NCI-H510A treated with DMSO at 0.1 percent for 48 hours (cell line): ENCODE data around the gene ROBO1.

Experiments used
- DNase-seq: peaks from one replicate; lab custom pipeline; 2025; lab: John Stamatoyannopoulos, UW

Gene ROBO1

GRCh38 chr3:79012530-79012913 is 755.3 kb downstream of the ROBO1 start:
- DNase-seq: no peak

DNA sequence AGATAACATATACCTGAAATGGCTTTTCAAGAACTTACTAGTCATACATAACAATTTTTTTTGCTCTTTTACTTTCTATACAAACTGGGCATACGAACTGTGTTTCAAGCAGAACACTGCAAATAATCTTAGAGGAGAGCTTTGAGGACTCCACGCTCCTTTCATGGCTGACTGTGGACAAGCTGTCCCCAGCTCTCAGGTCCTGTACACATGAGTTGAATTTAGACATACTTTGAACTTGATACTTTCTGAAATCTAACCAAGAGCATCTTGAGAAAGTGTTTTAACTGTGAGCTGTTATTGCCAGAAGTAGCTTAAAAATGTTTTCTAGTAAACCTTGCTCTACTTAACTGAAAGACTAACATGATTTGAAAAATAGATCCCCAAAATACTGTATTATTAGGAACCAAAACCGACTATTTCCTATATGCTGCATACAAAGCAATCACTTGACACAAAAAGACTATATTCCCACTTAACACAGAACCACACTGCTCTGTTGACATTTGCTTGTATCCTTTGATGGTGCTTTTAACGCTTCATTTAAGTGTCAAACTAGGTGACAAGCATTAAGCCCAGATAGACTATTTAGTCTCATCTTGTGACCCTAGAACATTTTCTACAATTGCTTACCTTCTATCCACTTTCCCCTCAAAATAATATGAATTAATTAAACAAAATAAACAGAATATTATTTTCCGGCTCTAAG is 755.8 kb downstream of the ROBO1 start:
- DNase-seq: peak; percentile 19

GRCh38 chr3:79009861-79010260 is 757.9 kb downstream of the ROBO1 start:
- DNase-seq: no peak

DNA sequence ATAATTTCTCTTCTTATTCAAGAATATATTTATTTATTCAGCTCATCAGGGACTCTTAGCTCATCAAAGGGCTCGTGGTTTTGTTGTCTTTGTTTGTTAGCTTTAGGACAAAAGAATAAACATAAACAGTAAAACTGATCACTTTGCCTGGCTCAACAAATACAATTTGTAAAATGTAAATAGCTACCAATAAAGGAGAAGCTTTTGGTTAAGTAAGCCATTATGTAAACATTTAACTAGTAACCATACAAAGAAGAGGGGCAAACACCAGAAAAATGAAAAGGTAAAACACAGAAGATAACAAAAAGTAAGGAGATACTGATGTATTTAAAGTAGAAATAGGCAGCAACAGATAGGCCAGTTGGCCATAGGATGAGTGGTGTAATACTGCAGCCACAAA is 761.7 kb downstream of the ROBO1 start:
- no peak for DNase-seq

DNA sequence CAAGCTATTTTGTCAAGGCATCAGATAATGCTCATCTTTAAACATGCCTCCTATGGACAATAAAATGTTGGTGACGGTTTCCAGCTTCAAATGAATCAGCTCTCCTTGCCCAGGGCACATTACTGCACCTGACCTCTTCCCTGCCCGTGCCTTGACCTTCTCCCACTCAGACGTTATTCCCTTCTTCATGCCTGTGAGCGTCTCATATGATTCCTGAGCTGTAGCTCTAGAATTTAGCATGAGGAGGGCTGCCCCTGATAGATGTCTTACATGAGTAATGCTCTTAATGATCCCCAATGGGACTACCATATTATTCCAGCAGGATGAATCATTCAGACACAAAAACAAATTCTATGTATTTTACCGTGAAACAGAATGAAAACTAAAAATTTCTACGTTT is 762.7 kb downstream of the ROBO1 start:
- DNase-seq: no peak

- no peak for DNase-seq
These were observed 763.8 kb downstream of the ROBO1 start for GRCh38 chr3:79003994-79004393.

DNA sequence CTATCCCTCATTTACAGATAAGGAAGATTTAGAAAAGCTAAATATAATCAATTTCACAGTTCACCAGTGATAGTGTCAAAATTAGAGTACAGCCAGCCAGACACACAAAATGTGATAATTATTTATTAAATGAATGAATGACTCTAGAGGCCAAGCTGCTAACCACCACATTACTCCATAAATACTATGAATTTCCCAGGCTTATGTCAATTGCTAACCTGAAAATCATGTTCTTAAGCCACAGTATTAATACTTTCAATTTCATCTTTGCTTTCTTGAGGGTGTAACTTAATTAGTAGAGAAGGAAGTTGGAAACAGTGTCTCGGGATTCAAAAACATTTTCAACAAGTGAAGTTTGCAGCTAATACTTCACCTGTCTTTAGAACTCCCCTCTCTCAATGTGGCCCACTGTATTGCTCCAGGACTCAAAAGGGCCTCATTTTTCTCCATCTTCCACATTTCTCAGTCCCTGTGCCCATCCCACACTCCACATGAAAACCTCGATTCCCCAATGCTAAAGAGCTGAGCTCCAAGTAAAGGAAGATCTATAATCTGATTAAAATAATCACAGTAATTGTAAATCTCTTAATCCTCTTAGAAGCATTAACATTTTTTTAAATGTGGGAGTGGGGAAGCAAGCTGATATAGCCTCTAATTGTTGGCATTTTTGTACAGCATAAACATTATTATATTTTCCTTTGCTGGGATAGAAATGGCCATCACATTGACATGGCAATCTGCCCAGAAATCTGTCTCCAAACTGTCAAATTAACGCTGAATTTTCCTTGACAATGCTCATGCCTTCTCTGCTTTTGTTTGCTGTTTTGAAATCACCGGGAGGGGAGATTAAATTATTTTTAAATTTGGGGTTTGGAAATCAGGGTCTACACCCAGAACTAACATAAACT is 765.1 kb downstream of the ROBO1 start:
- no peak for DNase-seq

DNA sequence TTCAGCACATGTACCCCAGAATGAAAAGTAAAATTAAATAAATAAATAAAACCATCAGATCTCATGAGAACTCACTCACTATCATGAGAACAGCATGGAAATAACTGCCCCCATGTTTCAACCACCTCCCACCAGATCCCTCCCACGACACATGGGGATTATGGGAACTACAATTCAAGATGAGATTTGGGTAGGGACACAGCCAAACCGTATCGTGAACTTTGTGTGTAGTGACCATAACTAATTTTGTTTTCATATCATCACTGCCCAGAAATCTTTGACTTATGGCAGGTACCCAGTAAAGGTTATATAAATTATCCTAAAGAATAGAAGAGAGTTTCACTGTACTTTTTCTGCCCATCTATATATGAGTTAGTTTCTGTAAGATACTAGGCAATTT is 766.5 kb downstream of the ROBO1 start:
- no peak for DNase-seq

DNA sequence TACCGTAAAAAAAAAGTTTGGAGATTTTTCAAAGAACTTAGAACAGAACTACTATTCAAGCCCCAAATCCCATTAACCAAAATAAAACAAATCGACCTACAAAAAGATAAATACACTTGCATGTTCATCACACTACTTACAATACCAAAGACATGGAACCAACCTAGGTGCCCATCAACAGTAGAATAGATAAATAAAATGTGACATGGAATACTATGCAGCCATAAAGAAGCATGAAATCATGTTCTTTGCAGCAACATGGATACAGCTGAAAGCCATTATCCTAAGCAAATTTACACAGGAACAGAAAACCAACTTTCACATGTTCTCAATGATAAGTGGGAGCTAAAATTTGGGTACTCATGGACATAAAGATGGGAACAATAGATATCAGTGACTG is 768.7 kb downstream of the ROBO1 start:
- no peak for DNase-seq

DNA sequence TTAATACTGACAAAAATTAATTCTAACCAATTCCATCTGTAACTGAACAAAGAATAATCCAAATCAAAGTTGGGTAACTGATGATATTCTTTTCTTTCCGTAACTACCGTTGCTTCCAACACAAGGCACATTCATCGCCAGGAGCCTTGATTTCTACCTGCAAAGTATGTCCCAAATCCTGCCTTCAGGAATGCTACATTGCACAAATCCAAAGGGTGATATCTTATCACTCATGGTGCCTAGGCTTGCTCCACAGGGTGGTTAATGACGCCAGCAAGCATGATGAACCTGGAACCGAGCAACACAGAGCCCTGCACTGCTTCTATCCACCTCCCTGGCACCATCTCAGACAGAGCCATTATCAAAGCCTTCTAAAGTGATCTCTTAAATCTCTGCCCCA is 772.7 kb downstream of the ROBO1 start:
- DNase-seq: no peak

DNA sequence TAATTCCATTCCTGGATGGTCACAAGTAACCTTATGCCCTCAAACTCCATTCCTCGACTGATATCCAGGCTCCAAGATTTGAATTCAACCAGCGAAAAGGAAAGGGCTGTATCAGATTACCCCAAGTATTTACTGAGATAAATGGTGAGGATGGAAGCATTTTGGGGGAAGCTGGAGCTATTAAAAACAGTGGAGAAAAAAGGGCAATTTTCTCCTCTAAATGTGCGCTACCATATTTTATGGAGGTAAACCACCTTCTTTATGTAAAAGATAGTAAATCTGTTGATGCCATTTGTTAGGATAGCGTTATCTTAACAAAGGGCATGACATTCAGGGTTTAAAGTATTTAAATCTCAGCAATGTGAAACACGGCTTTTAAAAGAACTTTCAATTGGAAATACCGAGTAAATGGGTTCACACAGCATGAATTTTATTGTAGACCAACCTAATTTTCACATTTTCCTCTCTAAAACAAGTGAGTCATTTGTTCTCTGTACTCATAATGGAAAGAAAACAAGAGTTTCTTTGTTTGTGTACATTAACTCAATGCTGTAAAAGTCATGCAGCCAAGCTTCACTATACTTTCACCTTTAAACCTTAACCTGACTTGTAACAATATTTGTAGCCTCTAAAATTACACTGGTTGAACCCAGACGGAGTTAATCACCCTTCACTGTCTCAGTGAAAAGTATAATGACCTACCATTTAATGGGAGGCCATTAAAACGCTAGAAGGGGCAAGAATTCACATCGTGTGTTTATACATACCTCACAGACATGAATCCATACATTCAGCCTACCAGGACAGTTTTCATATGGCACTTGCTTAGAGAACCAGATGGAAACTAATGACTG is 773.4 kb downstream of the ROBO1 start:
- DNase-seq: no peak

DNA sequence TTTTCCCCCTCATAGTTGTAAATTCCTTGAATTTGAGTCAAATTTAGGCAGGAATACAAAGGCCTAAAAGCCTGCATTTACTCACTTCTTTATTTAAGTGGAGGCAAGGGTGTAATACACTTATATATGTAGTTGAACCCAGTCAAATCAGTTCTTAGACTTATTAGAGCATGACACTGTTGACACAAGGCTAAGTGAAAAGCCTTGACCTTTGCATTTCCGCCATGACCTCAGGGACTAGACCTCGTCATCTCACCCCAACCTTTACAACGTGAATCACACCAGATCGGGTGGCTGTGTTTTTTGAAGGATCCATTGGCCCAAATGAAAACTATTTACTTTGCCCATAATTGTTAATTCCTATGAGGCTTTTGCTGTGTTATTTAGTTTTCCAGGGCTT is 774.4 kb downstream of the ROBO1 start:
- no peak for DNase-seq

- DNase-seq: no peak
These were observed 775.0 kb downstream of the ROBO1 start for GRCh38 chr3:78992830-78993229.

- DNase-seq: no peak
These were observed 775.4 kb downstream of the ROBO1 start for GRCh38 chr3:78992400-78992799.

- DNase-seq: no peak
These were observed 776.1 kb downstream of the ROBO1 start for GRCh38 chr3:78991656-78992055.

DNA sequence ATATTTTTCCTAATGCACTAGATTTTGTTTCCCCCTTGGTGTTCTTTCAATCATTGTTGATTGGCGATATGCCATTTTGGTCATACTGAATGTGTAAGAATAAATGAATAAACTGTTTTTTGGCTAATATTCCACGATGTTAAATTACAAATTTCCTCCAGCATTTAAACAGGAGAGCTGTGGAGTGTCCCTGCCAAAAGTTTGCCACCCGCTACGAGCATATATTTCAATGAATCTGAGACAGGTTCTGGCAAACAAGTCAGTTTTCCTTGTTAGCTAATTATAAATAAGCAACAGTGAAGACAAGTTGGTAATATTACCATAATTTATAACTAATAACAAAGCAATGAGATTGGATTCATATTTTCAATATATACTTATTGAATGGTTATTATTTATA is 777.6 kb downstream of the ROBO1 start:
- DNase-seq: no peak

GRCh38 chr3:78988324-78988723 is 779.5 kb downstream of the ROBO1 start:
- DNase-seq: peak; percentile 15

- DNase-seq: no peak
These were observed 781.2 kb downstream of the ROBO1 start for GRCh38 chr3:78986416-78987101.

DNA sequence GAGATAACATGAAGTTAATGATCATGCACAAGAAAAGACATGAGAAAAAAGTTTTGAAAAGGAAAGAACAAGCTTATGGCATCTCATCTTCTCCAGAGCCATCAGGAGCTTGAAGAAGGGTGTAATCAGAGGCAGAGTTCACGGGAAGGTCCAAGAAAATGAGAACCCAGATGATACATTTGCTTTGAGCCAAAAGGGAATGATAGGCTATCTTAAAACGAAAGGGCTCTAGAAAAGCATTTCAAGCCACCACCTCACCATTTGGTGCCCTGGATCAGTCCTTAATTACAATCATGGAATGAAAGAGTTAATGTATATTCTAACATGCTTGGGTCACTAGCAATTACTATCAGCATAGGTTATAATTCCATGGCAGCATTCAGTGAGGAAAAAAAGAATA is 781.8 kb downstream of the ROBO1 start:
- DNase-seq: no peak

- DNase-seq: no peak
These were observed 788.8 kb downstream of the ROBO1 start for GRCh38 chr3:78979028-78979427.

DNA sequence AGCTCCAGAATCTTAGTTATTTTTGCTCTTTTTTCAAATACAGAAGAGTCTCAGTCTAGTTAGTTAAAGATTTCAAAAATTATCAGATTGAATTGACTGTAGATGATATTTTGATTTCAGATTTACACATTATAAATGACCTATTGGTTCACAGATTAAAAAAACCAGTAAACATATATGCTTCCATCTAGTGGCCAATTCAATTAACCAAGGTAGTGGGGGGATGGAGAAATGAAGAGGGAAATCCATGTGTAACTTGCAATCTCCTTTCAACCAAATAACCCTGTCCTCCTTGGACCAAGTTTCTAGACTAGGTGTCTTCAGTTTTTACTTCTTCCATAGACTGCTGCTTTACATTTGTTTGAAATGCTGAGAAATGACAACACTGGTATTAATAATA is 789.8 kb downstream of the ROBO1 start:
- peak; percentile 14 for DNase-seq

DNA sequence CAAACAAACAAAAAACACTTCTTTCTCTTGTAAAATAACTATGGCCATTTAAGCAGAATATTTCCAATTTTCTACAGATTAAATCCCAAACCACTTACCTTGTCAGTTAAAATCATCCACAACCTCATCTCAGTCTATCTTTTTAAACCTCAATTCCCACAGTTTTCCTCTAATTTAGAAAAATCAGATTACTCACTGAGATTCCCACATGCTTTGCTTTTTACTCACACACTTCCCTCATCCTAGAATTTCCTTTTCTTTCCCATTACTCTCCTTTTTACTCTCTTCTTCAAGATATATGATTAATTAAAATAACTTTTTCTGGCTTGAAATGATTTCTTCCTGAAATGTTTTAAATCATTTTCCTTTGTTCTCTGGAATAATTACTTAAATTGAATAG is 790.7 kb downstream of the ROBO1 start:
- no peak for DNase-seq
